Daoy (cell line): Measurements from ENCODE around the gene NEK11. TPM values are rescaled to one million over a fixed set of nuclear protein-coding genes. Genes with fewer than 3 reads are reported as not detected.

ENCODE experiments used
- DNase-seq: peaks from one replicate; pipeline ENCODE4 v3.0.0-alpha.2; 2015; ENCODE audit warnings: low read depth
- total RNA-seq: library from RNA; depleted of rRNA; stranded (reverse); fragments of >200 nt; shearing (Covaris generic); gene quantifications from 2 replicates; pipeline ENCODE4 v1.2.3, GENCODE V29; 2014

NEK11 gene
- total RNA-seq, 1 experiment from 2014 or later = 8.6 TPM

DNA sequence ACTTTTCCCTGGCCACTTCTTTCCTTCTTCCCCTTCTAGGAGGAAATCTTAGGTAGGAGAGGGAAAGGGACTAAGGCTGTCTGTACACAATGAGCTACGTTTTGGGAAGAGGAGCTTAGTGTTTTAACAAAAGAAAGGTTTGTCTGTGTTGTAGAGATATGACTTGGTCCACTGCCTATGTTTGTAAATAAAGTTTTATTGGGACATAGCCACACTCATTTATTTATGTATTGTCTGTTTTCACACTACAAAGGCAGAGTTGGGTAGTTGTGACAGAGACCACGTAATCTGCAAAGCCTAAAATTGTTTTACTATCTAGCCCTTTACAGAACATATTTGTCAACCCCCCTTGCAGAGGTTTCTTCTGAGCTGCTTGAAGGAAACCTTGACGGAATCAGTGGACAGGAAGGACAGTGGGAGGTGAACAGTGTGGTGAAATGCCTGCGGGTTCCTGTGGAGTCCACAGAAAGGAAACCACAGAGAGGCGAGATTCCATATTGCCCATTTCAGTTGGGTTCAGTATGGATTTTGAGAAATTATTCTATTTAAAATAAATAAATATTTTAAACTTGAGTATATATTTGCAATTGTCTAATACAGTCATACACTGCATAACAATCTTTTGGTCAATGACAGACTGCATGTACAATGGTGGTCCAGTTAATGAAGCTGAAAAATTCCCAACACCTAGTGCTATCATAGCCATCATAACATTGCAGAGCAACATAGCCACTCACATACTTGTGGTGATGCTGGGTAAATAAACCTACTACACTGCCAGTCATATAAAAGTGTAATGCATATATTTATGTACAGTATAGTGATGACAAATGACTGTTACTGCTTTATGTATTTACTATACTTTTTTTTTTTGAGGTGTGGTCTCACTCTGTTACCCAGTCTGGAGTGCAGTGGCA is 197.0 kb downstream of the NEK11 start:
- no peak for DNase-seq

DNA sequence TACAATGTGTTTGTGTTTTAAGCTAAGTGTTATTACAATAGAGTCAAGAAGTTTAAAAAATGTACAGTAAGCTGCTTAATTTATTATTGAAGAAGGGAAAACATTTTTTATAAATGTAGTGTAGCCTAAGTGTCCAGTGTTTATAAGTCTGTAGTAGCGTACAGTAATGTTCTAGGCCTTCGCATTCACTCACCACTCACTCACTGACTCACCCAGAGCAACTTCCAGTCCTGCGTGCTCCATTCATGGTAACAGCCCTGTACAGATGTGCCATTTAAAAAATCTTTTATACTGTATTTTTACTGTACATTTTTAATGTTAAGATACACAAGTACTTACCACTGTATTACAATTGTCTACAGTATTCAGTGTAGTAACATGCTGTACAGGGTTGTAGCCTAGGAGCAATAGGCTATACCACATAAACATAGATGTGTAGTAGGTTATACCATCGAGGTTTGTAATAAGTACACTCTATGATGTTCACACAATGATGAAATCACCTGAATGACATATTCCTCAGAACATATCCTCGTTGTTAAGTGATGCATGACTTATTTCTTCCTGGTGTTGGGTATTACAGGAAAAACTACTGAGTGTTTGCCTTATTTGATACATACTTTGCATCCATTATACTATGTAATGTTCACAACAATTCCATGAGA is 198.3 kb downstream of the NEK11 start:
- peak; percentile 21 for DNase-seq

DNA sequence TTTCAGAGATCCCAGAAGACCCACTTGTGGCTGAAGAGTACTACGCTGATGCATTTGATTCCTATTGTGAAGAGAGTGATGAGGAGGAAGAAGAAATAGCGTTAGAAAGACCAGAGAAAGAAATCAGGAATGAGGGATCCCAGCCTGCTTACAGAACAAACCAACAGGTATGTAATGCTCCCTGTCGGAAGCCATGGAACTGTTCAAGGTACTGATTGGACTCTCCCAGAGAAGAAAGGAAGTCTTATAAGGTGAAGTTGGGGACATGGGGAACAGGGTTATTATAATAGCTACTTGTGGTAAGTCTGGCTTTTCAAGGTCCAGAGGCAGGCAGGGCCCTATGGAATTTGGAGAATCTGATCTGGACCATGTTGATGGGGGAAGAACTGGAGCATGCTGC is 201.8 kb downstream of the NEK11 start:
- no peak for DNase-seq

DNA sequence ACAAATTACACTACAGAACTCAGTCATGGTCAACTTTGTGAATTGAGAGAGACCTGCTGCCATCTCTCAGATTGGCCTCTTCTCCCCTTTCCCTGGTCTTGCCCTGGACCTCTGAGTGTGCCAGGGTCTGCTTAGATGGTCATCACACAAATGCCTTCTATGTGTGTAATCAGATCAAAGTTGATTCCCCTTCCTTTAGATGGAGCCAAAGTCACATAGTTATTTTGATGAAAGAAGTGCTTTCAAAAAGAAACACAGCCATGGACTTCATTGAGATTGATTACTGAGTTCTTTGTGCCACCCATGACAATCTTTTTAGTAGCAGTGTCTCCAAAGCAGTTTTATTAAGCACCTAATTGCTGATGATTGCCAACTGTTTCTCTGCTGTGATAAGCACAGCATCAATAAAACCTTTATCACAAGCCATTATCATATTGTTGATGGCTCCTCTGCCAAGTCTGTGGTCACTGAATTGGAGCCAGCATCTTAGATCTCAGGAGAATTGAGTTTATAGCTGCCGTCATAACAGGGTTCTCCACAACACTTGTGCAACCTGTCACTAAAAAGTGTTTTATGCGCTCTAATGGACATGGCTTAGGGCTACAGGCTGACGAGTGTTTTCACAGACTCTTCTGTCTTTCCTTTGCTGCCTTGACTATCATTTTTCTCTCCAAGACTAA is 205.2 kb downstream of the NEK11 start:
- no peak for DNase-seq

DNA sequence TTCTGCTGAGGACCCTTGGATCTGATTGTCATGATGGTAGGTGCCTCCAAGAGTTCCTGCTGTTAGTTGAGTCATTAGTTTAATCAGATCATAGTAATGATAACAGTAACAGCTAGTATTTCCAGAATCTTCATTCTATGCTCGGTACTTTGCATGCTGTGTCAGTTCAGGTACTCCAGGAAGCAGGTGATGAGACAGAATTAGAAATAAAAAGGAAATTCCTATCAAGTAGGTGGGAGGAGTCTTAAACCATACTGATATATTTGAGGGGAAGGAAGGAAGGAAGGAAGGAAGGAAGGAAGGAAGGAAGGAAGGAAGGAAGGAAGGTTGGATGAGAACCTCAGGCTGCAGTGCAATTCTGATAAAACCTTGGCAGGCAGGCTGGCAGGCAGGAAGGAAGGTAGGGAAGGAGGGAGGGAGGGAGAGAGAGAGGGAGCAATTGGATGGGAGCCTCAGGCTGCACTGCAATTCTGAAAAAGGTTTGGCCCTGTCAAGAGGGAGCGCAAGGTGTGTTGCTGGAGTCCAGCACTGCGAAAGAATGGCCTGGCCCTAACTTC is 206.1 kb downstream of the NEK11 start:
- no peak for DNase-seq

DNA sequence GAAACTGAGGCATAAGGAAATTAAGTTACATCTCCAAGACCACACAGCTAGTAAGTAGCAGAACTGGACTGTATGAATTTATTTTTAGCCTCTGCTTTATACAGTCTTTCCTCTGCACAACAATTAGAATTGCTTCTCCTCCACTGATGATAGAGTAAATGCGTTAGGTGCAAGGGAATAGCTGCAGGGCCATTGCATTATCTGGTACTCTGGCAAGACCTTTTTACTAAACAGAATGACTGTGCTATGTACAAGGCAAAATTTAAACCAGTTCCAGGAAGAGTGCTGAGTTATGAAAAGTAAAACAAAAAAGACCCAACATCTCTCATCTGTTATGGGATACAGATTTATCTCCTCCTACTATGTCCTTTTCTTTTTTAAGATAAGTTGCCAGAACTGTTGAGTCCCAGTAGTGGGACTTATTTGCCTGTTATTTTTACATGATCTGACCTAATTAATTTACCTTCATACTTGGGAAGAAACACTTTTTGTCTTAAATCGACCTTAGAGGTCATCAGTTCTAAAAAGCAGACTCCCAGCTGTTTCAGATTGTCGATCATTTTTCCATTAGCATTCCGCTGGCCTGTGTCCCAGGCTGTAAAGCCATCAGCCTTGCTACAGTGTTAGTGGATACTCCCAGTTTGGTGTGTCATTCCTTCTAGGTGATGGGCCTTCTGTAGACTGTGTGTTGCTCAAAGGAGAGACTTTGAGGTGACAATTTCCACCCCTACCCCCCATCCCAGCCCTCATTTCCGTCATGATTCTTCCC is 207.4 kb downstream of the NEK11 start:
- DNase-seq = no peak

GRCh38 chr3:131236421-131236820 is 209.7 kb downstream of the NEK11 start:
- no peak for DNase-seq

GRCh38 chr3:131238496-131238895 is 211.8 kb downstream of the NEK11 start:
- DNase-seq = no peak

DNA sequence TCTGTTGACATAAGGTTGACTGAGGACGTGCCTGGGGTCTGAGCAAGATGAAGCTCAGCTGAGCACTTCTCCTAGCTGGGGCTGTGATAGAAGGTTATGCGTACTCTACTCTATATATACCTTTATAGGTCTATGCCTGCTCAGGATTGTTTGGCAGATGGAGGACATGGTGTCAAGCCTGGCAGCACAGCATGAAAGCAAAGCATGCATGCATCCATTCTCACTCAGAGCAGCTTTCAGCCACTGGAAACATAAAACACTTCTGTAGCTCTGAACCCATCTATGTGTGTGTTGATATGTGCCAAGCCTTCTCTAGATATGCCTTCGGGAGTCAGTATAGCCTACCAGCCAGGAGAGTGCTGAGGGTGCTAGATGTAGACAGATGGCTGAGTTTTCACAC is 212.6 kb downstream of the NEK11 start:
- no peak for DNase-seq

- no peak for DNase-seq
These were observed 215.5 kb downstream of the NEK11 start for GRCh38 chr3:131242201-131242600.

DNA sequence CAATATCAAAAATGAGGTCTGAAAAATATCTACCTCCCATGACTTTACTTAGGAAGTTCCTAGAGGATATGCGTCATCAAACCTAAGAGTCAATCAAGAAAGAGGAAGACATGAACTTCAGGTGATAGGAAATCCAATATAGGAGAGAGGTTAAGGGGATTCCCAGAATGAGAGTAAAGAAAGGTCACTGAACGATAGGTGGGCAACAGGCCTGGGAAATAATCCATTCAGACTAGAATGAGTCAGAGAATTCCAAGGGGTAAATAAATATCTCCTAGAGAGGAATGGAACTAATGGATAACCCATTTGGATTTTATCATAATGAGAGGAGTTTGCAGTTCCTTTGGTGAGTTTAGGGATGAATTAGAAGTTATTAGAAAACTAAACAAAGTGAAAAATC is 223.8 kb downstream of the NEK11 start:
- peak; percentile 8 for DNase-seq

- DNase-seq = no peak
These were observed 233.8 kb downstream of the NEK11 start for GRCh38 chr3:131260525-131260924.

DNA sequence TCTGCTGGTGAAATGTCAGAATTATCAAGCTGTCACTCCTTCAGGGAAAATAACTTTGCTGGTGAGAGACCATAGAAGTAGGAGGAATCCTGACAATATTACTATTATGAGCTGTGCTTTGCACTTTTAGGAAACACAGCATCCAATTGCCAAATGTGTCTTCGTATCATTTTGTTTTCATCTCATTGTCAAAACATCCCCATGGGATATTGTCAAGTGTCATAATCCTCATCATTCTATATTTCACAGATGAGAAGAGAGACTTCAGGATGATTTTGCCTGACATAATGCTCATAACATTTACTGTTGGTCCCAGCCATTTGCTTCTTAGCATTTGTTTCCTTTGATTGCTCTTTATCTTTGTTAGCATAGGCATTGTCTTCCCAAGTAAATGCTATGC is 234.4 kb downstream of the NEK11 start:
- no peak for DNase-seq

DNA sequence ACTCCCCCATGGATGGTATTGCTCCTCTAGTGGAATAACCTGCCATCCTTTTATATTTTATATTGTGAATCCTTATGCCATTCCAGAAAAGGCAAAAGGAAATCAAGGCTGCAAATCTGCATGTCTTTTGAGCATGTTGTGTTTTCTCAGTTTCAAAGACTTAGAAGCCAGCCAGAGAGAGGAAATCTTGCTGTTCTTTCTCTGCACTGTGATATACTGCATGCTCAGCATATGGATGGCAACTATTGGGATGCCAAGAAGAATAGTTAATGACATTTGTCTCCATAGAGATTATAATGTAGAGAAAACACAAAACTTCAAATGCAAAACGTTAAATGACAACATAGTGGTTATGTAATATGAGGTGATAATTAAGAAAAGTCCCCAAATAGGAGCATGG is 248.9 kb downstream of the NEK11 start:
- DNase-seq = no peak

DNA sequence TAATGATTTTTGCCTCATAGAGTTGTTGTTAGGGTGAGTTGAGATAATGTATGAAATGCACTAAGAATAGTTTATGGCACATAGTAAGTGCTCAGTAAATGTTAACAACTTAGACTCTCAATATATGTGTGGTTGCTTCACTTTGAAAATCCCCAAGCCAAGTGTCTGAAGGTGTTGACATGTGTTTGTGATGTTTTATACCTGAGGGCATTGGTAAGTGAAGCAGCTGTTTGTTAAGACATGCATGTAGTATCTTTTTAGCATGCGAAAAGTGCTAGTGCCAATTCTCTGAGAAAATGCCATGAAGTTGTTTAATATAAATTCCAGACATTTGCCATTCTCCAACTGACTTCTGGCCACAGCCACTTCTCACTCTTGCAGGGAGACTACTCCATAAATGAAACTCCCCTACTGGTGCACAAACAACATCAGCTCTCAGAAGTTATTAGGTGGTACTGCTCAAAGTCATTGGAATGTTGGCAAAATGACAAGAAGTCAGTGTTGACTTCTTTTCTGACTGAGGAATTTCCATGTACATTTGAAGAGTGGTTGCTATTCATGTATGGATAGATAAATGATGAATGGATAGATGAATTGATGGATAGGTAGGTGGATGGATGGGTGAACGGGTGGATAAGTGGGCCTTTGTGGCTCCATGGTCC is 251.3 kb downstream of the NEK11 start:
- peak; percentile 16 for DNase-seq

DNA sequence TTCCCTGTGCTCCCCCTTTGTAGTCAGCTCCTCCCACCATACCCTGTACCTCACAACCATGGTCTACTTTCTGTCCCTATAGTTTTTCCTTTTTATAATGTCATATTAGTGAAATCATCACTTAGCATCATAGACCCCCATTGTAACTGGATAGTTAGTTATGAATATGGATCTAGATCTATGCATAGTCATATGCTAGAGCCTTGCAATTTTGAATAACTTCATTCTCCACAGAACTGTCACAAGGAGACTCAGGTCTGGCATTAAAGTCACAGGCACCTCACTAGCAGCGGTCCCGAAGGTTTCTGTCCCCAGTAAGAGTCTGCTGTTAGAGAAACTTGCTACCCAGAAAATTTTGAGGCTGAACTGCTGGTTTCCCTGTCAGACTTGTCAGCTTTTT is 252.9 kb downstream of the NEK11 start:
- DNase-seq = no peak

DNA sequence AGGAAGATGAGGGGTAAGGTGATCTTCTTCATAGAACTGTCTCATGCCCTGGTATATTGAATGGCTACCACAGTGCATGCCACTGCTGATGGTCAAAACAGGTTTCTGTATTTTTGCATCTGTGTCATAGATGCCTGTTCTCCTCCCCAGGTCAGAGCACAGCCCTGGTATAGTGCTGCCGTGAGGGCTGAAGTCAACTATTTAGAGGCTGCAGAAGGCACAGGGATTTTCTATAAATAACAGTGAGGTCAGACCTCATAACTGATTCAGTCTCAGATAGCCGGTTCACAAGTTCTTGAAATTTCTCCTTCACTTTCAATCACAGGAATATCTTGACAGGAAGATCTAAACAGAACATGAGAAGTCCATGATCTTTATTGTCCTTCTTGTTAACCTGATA is 255.7 kb downstream of the NEK11 start:
- DNase-seq = no peak

- no peak for DNase-seq
These were observed 256.3 kb downstream of the NEK11 start for GRCh38 chr3:131282967-131283366.

GRCh38 chr3:131283862-131284261 is 257.2 kb downstream of the NEK11 start:
- DNase-seq = no peak

- DNase-seq = no peak
These were observed 257.6 kb downstream of the NEK11 start for GRCh38 chr3:131284302-131284701.

GRCh38 chr3:131285456-131285855 is 258.8 kb downstream of the NEK11 start:
- no peak for DNase-seq
